Brain microvascular endothelial cell (primary cell): ENCODE measurements around the gene MPEG1.

Experiments used
- DNase-seq: peaks from one replicate; pipeline ENCODE4 v3.0.0-alpha.2; 2020
- H3K27ac ChIP-seq: fragments of 250-450 bp; sonication (Bioruptor Pico); 2 replicates; pipeline ENCODE4 v1.5.1; 2020; ENCODE audit warnings: mild to moderate bottlenecking, moderate library complexity
- H3K27me3 ChIP-seq: fragments of 250-450 bp; sonication (Bioruptor Pico); replicated peaks from 2 replicates; pipeline ENCODE4 v1.5.1; 2020; ENCODE audit warnings: mild to moderate bottlenecking
- H3K36me3 ChIP-seq: fragments of 250-450 bp; sonication (Bioruptor Pico); replicated peaks from 2 replicates; pipeline ENCODE4 v1.5.1; 2020; ENCODE audit warnings: mild to moderate bottlenecking
- H3K4me3 ChIP-seq: 2 replicates; pipeline ENCODE4 v1.5.1; 2011; ENCODE audit warnings: low read depth, mild to moderate bottlenecking, control low read depth, low read length, moderate library complexity
- CTCF ChIP-seq: IDR thresholded peaks from 2 replicates; pipeline ENCODE4 v1.5.1; 2011; ENCODE audit warnings: low read depth, mild to moderate bottlenecking, moderate library complexity, low read length, control low read depth, inconsistent platforms; ENCODE audit errors: missing control alignments
- in situ Hi-C: cut with HindIII; loops from 2 replicates; pipeline ENCODE4 v1.10.0; 2017; ENCODE audit warnings: low sequenced_read_pairs, low pct_ligation_motif_present

MPEG1 gene

GRCh38 chr11:59255281-59255680 lies 42.6 kb upstream of the MPEG1 start:
- Histone ChIP-seq H3K27me3 (no peaks in the 10 kb centered on the region), H3K36me3 (no peaks in the 10 kb centered on the region), H3K4me3 (no peak overlapping the region), H3K27ac (no peak overlapping the region)
- in situ Hi-C loops: no loop called here
- TF ChIP-seq CTCF: no peak
- DNase-seq: no peak

- TF ChIP-seq CTCF: no peak
- in situ Hi-C loops: no loop called here
- no peak for DNase-seq
- Histone ChIP-seq H3K27me3 (no peaks in the 10 kb centered on the region), H3K27ac (no peak overlapping the region), H3K4me3 (no peak overlapping the region), H3K36me3 (no peaks in the 10 kb centered on the region)
Observed at GRCh38 chr11:59254286-59254685, 41.6 kb upstream of the MPEG1 start.

- no peak for TF ChIP-seq CTCF
- Histone ChIP-seq H3K4me3 (no peak overlapping the region), H3K36me3 (no peaks in the 10 kb centered on the region), H3K27ac (no peak overlapping the region), H3K27me3 (no peaks in the 10 kb centered on the region)
- in situ Hi-C loops: no loop called here
- DNase-seq: no peak
Observed at GRCh38 chr11:59253001-59253400, 40.3 kb upstream of the MPEG1 start.

- TF ChIP-seq CTCF: no peak
- no peak overlapping the region for H3K27ac ChIP-seq
- H3K27me3 ChIP-seq: no peaks in the 10 kb centered on the region
- no peak overlapping the region for H3K4me3 ChIP-seq
- H3K36me3 ChIP-seq: no peaks in the 10 kb centered on the region
- in situ Hi-C loops: no loop called here
- no peak for DNase-seq
Observed at GRCh38 chr11:59249535-59249934, 36.8 kb upstream of the MPEG1 start.

GRCh38 chr11:59247531-59248227 lies 35.0 kb upstream of the MPEG1 start:
- no peak for DNase-seq
- no peaks in the 10 kb centered on the region for H3K36me3 ChIP-seq
- H3K4me3 ChIP-seq: no peak overlapping the region
- in situ Hi-C loops: no loop called here
- H3K27ac ChIP-seq: no peak overlapping the region
- H3K27me3 ChIP-seq: no peaks in the 10 kb centered on the region
- TF ChIP-seq CTCF: no peak

GRCh38 chr11:59243633-59244032 lies 30.9 kb upstream of the MPEG1 start:
- in situ Hi-C loops: no loop called here
- no peak for TF ChIP-seq CTCF
- H3K27me3 ChIP-seq: no peaks in the 10 kb centered on the region
- DNase-seq: no peak
- no peak overlapping the region for H3K27ac ChIP-seq
- no peak overlapping the region for H3K4me3 ChIP-seq
- H3K36me3 ChIP-seq: no peaks in the 10 kb centered on the region
